ENCODE measurements around the gene ZSWIM7.

The ZSWIM7 gene

DNA sequence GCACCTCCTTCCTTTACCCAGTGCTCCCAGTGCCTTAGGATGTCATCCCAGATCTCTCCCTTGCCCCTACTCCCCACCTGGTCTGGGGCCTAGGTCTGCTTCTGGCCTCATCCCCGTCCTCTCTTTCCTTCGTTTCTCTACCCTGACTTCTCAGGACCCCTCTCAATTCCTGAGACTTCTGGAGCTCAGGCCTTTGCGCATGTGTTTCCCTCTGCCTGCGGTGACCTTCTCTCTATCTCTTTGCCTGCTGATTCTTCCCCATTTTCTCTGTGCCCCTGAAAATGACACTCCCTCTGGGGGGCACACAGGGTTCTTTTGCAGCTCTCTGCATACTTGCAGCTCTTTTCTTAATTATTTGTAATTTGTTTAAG lies 41.0 kb downstream of the ZSWIM7 start:
- H2AFZ ChIP-seq (ENCODE audit: low read depth, low read length), result no peak overlapping the region
- H3K79me2 ChIP-seq (ENCODE audit: insufficient read depth, low read length), result no peaks in the 10 kb centered on the region
- no peak for TF ChIP-seq CTCF (IDR thresholded peaks at IDR 0.05; ENCODE audit: borderline replicate concordance, extremely low read depth, low read length, poor library complexity, severe bottlenecking)
- no peak for TF ChIP-seq EZH2 (IDR thresholded peaks at IDR 0.05; ENCODE audit: borderline replicate concordance, low read depth, low read length, severe bottlenecking)
- H3K27me3 ChIP-seq (ENCODE audit: insufficient read depth, low read length, poor library complexity), result no peaks in the 10 kb centered on the region
- DNase-seq (no peak), ATAC-seq (ENCODE audit: insufficient read depth, low read depth) (no peak)
- no peak overlapping the region for H3K4me3 ChIP-seq (ENCODE audit: low read depth in 1 of 2, low read length in 2 of 2)
- no peak overlapping the region for H3K9ac ChIP-seq (ENCODE audit: low read depth, low read length)
- no peaks in the 10 kb centered on the region for H3K4me1 ChIP-seq (ENCODE audit: insufficient read depth, low read length)
- H3K27ac ChIP-seq (ENCODE audit: low read length), result no peak overlapping the region
- no peaks in the 10 kb centered on the region for H3K9me3 ChIP-seq (ENCODE audit: insufficient read depth, low read length, severe bottlenecking)
- no peak overlapping the region for H3K4me2 ChIP-seq (ENCODE audit: insufficient read depth, low read length)
- H4K20me1 ChIP-seq (ENCODE audit: insufficient read depth, low read length), result no peaks in the 10 kb centered on the region
- no peaks in the 10 kb centered on the region for H3K36me3 ChIP-seq (ENCODE audit: insufficient read depth, low read length)

- no peak overlapping the region for H3K4me3 ChIP-seq (ENCODE audit: low read depth in 1 of 2, low read length in 2 of 2)
- H3K79me2 ChIP-seq (ENCODE audit: insufficient read depth, low read length), result no peaks in the 10 kb centered on the region
- H3K36me3 ChIP-seq (ENCODE audit: insufficient read depth, low read length), result no peaks in the 10 kb centered on the region
- no peak overlapping the region for H3K9ac ChIP-seq (ENCODE audit: low read depth, low read length)
- H3K27ac ChIP-seq (ENCODE audit: low read length), result no peak overlapping the region
- H3K4me1 ChIP-seq (ENCODE audit: insufficient read depth, low read length), result no peaks in the 10 kb centered on the region
- DNase-seq (no peak), ATAC-seq (ENCODE audit: insufficient read depth, low read depth) (no peak)
- H3K27me3 ChIP-seq (ENCODE audit: insufficient read depth, low read length, poor library complexity), result no peaks in the 10 kb centered on the region
- H2AFZ ChIP-seq (ENCODE audit: low read depth, low read length), result no peak overlapping the region
- no peaks in the 10 kb centered on the region for H3K9me3 ChIP-seq (ENCODE audit: insufficient read depth, low read length, severe bottlenecking)
- no peaks in the 10 kb centered on the region for H4K20me1 ChIP-seq (ENCODE audit: insufficient read depth, low read length)
- TF ChIP-seq EZH2 (IDR thresholded peaks at IDR 0.05; ENCODE audit: borderline replicate concordance, low read depth, low read length, severe bottlenecking), result no peak
- TF ChIP-seq CTCF (IDR thresholded peaks at IDR 0.05; ENCODE audit: borderline replicate concordance, extremely low read depth, low read length, poor library complexity, severe bottlenecking), result no peak
- no peak overlapping the region for H3K4me2 ChIP-seq (ENCODE audit: insufficient read depth, low read length)
Measured at GRCh38 chr17:15957608-15958307, 41.7 kb downstream of the ZSWIM7 start.

DNA sequence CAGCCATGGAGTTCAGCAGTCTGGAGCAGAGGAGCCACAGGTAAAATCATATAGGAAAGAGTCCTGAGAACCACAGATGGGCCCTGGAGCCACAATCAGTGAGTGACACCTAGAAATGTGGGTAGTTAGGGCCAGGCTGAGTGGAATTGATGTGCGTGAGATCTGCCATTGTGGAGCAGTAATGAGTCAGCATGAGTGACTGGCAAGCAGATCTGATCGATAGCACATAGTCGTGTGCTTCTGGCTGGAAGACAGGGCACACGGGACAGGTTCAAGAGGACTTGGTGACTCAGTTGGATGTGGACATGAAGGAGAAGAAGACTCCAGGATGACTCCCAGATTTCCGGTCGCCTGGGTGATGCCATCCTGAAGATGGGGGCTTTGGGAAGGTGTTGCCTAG lies 42.3 kb downstream of the ZSWIM7 start:
- H3K4me3 ChIP-seq (ENCODE audit: low read depth in 1 of 2, low read length in 2 of 2), result no peak overlapping the region
- ATAC-seq (ENCODE audit: insufficient read depth, low read depth) (no peak), DNase-seq (no peak)
- H3K9me3 ChIP-seq (ENCODE audit: insufficient read depth, low read length, severe bottlenecking), result no peaks in the 10 kb centered on the region
- no peaks in the 10 kb centered on the region for H3K27me3 ChIP-seq (ENCODE audit: insufficient read depth, low read length, poor library complexity)
- no peak for TF ChIP-seq EZH2 (IDR thresholded peaks at IDR 0.05; ENCODE audit: borderline replicate concordance, low read depth, low read length, severe bottlenecking)
- no peak for TF ChIP-seq CTCF (IDR thresholded peaks at IDR 0.05; ENCODE audit: borderline replicate concordance, extremely low read depth, low read length, poor library complexity, severe bottlenecking)
- H3K27ac ChIP-seq (ENCODE audit: low read length), result no peak overlapping the region
- H3K79me2 ChIP-seq (ENCODE audit: insufficient read depth, low read length), result no peaks in the 10 kb centered on the region
- H4K20me1 ChIP-seq (ENCODE audit: insufficient read depth, low read length), result no peaks in the 10 kb centered on the region
- H3K4me2 ChIP-seq (ENCODE audit: insufficient read depth, low read length), result no peak overlapping the region
- H3K36me3 ChIP-seq (ENCODE audit: insufficient read depth, low read length), result no peaks in the 10 kb centered on the region
- no peak overlapping the region for H3K9ac ChIP-seq (ENCODE audit: low read depth, low read length)
- no peaks in the 10 kb centered on the region for H3K4me1 ChIP-seq (ENCODE audit: insufficient read depth, low read length)
- H2AFZ ChIP-seq (ENCODE audit: low read depth, low read length), result no peak overlapping the region
